SH-SY5Y (cell line): ENCODE data around the gene PLCZ1.

ENCODE experiments used
- GATA2 ChIP-seq: IDR thresholded peaks from 2 replicates; pipeline ENCODE4 v1.6.1; 2011; ENCODE audit warnings: mild to moderate bottlenecking, low read depth, low read length
- GATA3 ChIP-seq: IDR thresholded peaks from 2 replicates; pipeline ENCODE4 v1.6.1; 2011; ENCODE audit warnings: low read depth, mild to moderate bottlenecking, low read length, moderate library complexity

- TF ChIP-seq GATA2 (no peak), GATA3 (no peak)
Observed at GRCh38 chr12:18655351-18655750, 82.5 kb downstream of the PLCZ1 start.
